ENCODE results near the gene ZDHHC3. TPM values are rescaled to one million over a fixed set of nuclear protein-coding genes. Genes with fewer than 3 reads are reported as not detected.

The ZDHHC3 gene
- total RNA-seq, 2 donors from 2014 or later = 63.7 to 69.7 TPM

GRCh38 chr3:44981751-44982150 lies 5.8 kb upstream of the ZDHHC3 start:
- no peaks in the 10 kb centered on the region for H3K27me3 ChIP-seq (ENCODE audit: control insufficient read depth, insufficient read depth, low read length, poor library complexity, severe bottlenecking)
- Mint-ChIP-seq H3K4me3 (no peak overlapping the region), H3K4me1 (peaks cover 17% of the 10 kb centered on the region), H3K27me3 (ENCODE audit: insufficient read depth) (no peaks in the 10 kb centered on the region), H3K9me3 (peaks cover 18% of the 10 kb centered on the region), H3K27ac (no peak overlapping the region), H3K36me3 (ENCODE audit: low read depth) (peaks cover 26% of the 10 kb centered on the region)
- DNase-seq = no peak
- TF ChIP-seq, protein P1, sequence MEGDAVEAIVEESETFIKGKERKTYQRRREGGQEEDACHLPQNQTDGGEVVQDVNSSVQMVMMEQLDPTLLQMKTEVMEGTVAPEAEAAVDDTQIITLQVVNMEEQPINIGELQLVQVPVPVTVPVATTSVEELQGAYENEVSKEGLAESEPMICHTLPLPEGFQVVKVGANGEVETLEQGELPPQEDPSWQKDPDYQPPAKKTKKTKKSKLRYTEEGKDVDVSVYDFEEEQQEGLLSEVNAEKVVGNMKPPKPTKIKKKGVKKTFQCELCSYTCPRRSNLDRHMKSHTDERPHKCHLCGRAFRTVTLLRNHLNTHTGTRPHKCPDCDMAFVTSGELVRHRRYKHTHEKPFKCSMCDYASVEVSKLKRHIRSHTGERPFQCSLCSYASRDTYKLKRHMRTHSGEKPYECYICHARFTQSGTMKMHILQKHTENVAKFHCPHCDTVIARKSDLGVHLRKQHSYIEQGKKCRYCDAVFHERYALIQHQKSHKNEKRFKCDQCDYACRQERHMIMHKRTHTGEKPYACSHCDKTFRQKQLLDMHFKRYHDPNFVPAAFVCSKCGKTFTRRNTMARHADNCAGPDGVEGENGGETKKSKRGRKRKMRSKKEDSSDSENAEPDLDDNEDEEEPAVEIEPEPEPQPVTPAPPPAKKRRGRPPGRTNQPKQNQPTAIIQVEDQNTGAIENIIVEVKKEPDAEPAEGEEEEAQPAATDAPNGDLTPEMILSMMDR (conservative IDR thresholded peaks at IDR 0.05) = no peak
- no peak overlapping the region for H3K4me3 ChIP-seq (ENCODE audit: low read length)
- no peaks in the 10 kb centered on the region for H3K4me1 ChIP-seq (ENCODE audit: control insufficient read depth, insufficient read depth, low read length)
- peaks cover 18% of the 10 kb centered on the region for H3K9me3 ChIP-seq (ENCODE audit: control insufficient read depth, low read length)
- peaks cover 10% of the 10 kb centered on the region for H3K36me3 ChIP-seq (ENCODE audit: control insufficient read depth, insufficient read depth, low read length)
- WGBS, 2 experiments (ENCODE audit: insufficient coverage in 1 of 2, insufficient read length in 1 of 2) = 93 to 95% methylated on average over 4 of the region's 4 CpGs
- no peak overlapping the region for H3K9ac ChIP-seq (ENCODE audit: extremely low read depth, low read length, poor library complexity, severe bottlenecking)
- H3K27ac ChIP-seq (ENCODE audit: low read depth, low read length) = no peak overlapping the region

GRCh38 chr3:44981220-44981619 lies 5.2 kb upstream of the ZDHHC3 start:
- Histone ChIP-seq H3K9ac (ENCODE audit: extremely low read depth, low read length, poor library complexity, severe bottlenecking) (no peak overlapping the region), H3K36me3 (ENCODE audit: control insufficient read depth, insufficient read depth, low read length) (peaks cover 10% of the 10 kb centered on the region), H3K4me3 (ENCODE audit: low read length) (no peak overlapping the region), H3K27me3 (ENCODE audit: control insufficient read depth, insufficient read depth, low read length, poor library complexity, severe bottlenecking) (no peaks in the 10 kb centered on the region), H3K9me3 (ENCODE audit: control insufficient read depth, low read length) (peaks cover 14% of the 10 kb centered on the region), H3K27ac (ENCODE audit: low read depth, low read length) (no peak overlapping the region), H3K4me1 (ENCODE audit: control insufficient read depth, insufficient read depth, low read length) (no peaks in the 10 kb centered on the region)
- H3K4me1 Mint-ChIP-seq = peaks cover 17% of the 10 kb centered on the region
- DNase-seq = no peak
- H3K4me3 Mint-ChIP-seq = no peak overlapping the region
- H3K27me3 Mint-ChIP-seq (ENCODE audit: insufficient read depth) = no peaks in the 10 kb centered on the region
- H3K9me3 Mint-ChIP-seq = peaks cover 14% of the 10 kb centered on the region
- TF ChIP-seq, protein P1 (conservative IDR thresholded peaks at IDR 0.05) = no peak
- H3K36me3 Mint-ChIP-seq (ENCODE audit: low read depth) = peaks cover 22% of the 10 kb centered on the region
- no peak overlapping the region for H3K27ac Mint-ChIP-seq
- 97 to 100% methylated on average over 1 of the region's 1 CpG for WGBS, 2 experiments (ENCODE audit: insufficient coverage in 1 of 2, insufficient read length in 1 of 2)

DNA sequence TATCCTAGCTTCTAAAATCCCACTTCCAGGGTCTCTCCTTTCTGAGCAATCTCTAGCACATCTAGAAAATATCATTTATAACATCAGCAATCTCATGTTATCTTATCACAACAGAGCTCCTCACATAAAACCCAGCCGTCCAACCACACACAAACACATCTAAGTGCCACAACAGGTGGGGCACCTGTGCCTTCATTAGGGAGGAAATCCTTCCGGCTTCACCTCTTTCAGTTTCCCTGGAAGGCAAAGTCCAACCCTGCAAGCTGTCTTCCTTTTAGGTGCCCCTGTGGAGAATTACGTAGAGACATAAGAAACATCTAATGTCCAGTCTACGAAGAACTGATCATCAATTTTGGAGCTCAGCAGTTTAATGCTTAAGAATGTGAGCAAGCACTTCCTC lies 1.6 kb downstream of the ZDHHC3 start:
- TF ChIP-seq, protein P1 (conservative IDR thresholded peaks at IDR 0.05) = no peak
- no peaks in the 10 kb centered on the region for H3K36me3 Mint-ChIP-seq (ENCODE audit: low read depth)
- no peak for DNase-seq
- peak overlapping the region; percentile 97 for H3K4me3 Mint-ChIP-seq
- 90 to 93% methylated on average over 4 of the region's 4 CpGs for WGBS, 2 experiments (ENCODE audit: insufficient coverage in 1 of 2, insufficient read length in 1 of 2)
- no peaks in the 10 kb centered on the region for H3K9me3 ChIP-seq (ENCODE audit: control insufficient read depth, low read length)
- no peak overlapping the region for H3K27ac ChIP-seq (ENCODE audit: low read depth, low read length)
- H3K4me1 ChIP-seq (ENCODE audit: control insufficient read depth, insufficient read depth, low read length) = no peaks in the 10 kb centered on the region
- H3K27me3 ChIP-seq (ENCODE audit: control insufficient read depth, insufficient read depth, low read length, poor library complexity, severe bottlenecking) = no peaks in the 10 kb centered on the region
- peak overlapping the region; percentile 97 for H3K4me3 ChIP-seq (ENCODE audit: low read length)
- H3K9me3 Mint-ChIP-seq = no peaks in the 10 kb centered on the region
- H3K9ac ChIP-seq (ENCODE audit: extremely low read depth, low read length, poor library complexity, severe bottlenecking) = no peak overlapping the region
- peaks cover 21% of the 10 kb centered on the region for H3K4me1 Mint-ChIP-seq
- H3K27me3 Mint-ChIP-seq (ENCODE audit: insufficient read depth) = no peaks in the 10 kb centered on the region
- no peak overlapping the region for H3K27ac Mint-ChIP-seq
- H3K36me3 ChIP-seq (ENCODE audit: control insufficient read depth, insufficient read depth, low read length) = no peaks in the 10 kb centered on the region

Data from endodermal cell (in vitro differentiated cells).